H1 (cell line): Measurements from ENCODE around the gene TMEM185A. TPM values are rescaled to one million over a fixed set of nuclear protein-coding genes. Genes with fewer than 3 reads are reported as not detected.

ENCODE experiments used
- CTCF ChIA-PET: fragments of 300-600 bp; sonication (Branson Sonifier 250); formaldehyde crosslinking; loops from one replicate; lab custom pipeline; 2021; ENCODE audit not compliant: partially characterized antibody; lab: Charles Lee
- POLR2A ChIA-PET: fragments of 300-600 bp; sonication (Branson Sonifier 250); formaldehyde crosslinking; loops from one replicate; lab custom pipeline; 2021; ENCODE audit warnings: inconsistent platforms; ENCODE audit not compliant: partially characterized antibody; lab: Charles Lee
- DNase-seq, 2 experiments: peaks; one replicate each; pipeline versions ENCODE4 v3.0.0 to v3.0.0-alpha.2; 2010 to 2022; ENCODE audit warnings: low spot score in 2 of 2, low read depth in 1 of 2, mixed read lengths in 1 of 2
- FAIRE-seq: peaks from 2 replicates; lab custom pipeline; 2011; peaks lifted over from hg19 to GRCh38; lab: Jason Lieb, UNC
- H2AFZ ChIP-seq: 2 replicates; pipeline ENCODE4 v1.8.1; 2012; ENCODE audit warnings: low read length, inconsistent platforms
- H2AK5ac ChIP-seq: 2 replicates; pipeline ENCODE4 v1.6.1; 2013; ENCODE audit warnings: low read depth, low read length
- H2BK120ac ChIP-seq: replicated peaks from 2 replicates; pipeline ENCODE3; 2013; ENCODE audit warnings: low read depth, low read length, inconsistent platforms
- H2BK12ac ChIP-seq: 2 replicates; pipeline ENCODE4 v1.6.1; 2013; ENCODE audit warnings: low read depth, low read length
- H2BK15ac ChIP-seq: 2 replicates; pipeline ENCODE4 v1.6.1; 2013; ENCODE audit warnings: low read length
- H2BK20ac ChIP-seq: 2 replicates; pipeline ENCODE4 v1.6.1; 2013; ENCODE audit warnings: low read length
- H2BK5ac ChIP-seq: 2 replicates; pipeline ENCODE4 v1.6.1; 2013; ENCODE audit warnings: low read depth, low read length
- H3K14ac ChIP-seq: 2 replicates; pipeline ENCODE4 v1.6.1; 2013; ENCODE audit warnings: inconsistent platforms; ENCODE audit not compliant: insufficient read length
- H3K18ac ChIP-seq: 2 replicates; pipeline ENCODE4 v1.6.1; 2013; ENCODE audit warnings: low read length; ENCODE audit errors: extremely low read depth
- H3K23ac ChIP-seq: 2 replicates; pipeline ENCODE4 v1.6.1; 2013; ENCODE audit warnings: inconsistent platforms; ENCODE audit not compliant: insufficient read length
- H3K23me2 ChIP-seq: 2 replicates; pipeline ENCODE4 v1.6.1; 2013; ENCODE audit warnings: low read depth, low read length
- H3K27ac ChIP-seq: 2 replicates; pipeline ENCODE4 v1.6.1; 2011; ENCODE audit warnings: low read depth, low read length, inconsistent platforms
- H3K27me3 ChIP-seq, 4 experiments: replicated peaks in 1 of 4; 1 replicate in 1 of 4; 2 replicates in 3 of 4; pipeline versions ENCODE4 v1.6.1 to v1.8.1; 2011 to 2013; ENCODE audit warnings: low read length in 3 of 4, mild to moderate bottlenecking in 3 of 4, inconsistent platforms in 2 of 4, mixed read lengths in 2 of 4, moderate library complexity in 1 of 4; ENCODE audit not compliant: control insufficient read depth in 3 of 4, insufficient read depth in 3 of 4; ENCODE audit errors: extremely low read depth in 1 of 4
- H3K36me3 ChIP-seq, 4 experiments: 2 replicates each; pipeline versions ENCODE4 v1.6.1 to v1.8.1; 2011 to 2013; ENCODE audit warnings: mild to moderate bottlenecking in 4 of 4, low read length in 3 of 4, moderate library complexity in 2 of 4, control low read depth in 1 of 4, inconsistent platforms in 1 of 4; ENCODE audit not compliant: insufficient read depth in 4 of 4, control insufficient read depth in 2 of 4
- H3K4ac ChIP-seq: replicated peaks from 2 replicates; pipeline ENCODE3; 2013; ENCODE audit warnings: low read length, low read depth, mixed read lengths, inconsistent platforms; ENCODE audit not compliant: insufficient read length
- H3K4me1 ChIP-seq, 4 experiments: replicated peaks in 1 of 4; 1 replicate in 1 of 4; 2 replicates in 3 of 4; pipeline versions ENCODE4 v1.6.1 to v1.8.1; 2011 to 2013; ENCODE audit warnings: low read length in 3 of 4, inconsistent platforms in 2 of 4, mixed read lengths in 1 of 4; ENCODE audit not compliant: insufficient read depth in 4 of 4, control insufficient read depth in 3 of 4
- H3K4me2 ChIP-seq, 2 experiments: 2 replicates each; pipeline versions ENCODE4 v1.6.1 to v1.8.1; 2011 to 2013; ENCODE audit warnings: low read depth in 2 of 2, low read length in 2 of 2, control low read depth in 1 of 2, inconsistent platforms in 1 of 2, mild to moderate bottlenecking in 1 of 2; ENCODE audit not compliant: insufficient read depth in 1 of 2
- H3K4me3 ChIP-seq, 4 experiments: fragments of 200-600, 300-600 bp in 1 of 4; sonication (generic), shearing (Covaris generic), sonication (Bioruptor Twin) in 1 of 4; 2 replicates each; pipeline versions ENCODE4 v1.5.1 to v1.8.1; 2011 to 2016; ENCODE audit warnings: low read length in 4 of 4, low read depth in 3 of 4, control low read depth in 2 of 4, inconsistent platforms in 2 of 4, mild to moderate bottlenecking in 2 of 4, mixed read lengths in 1 of 4, moderate library complexity in 1 of 4; ENCODE audit not compliant: insufficient read depth in 2 of 4; ENCODE audit errors: extremely low read depth in 1 of 4
- H3K56ac ChIP-seq: replicated peaks from 2 replicates; pipeline ENCODE3; 2013; ENCODE audit warnings: low read depth, mild to moderate bottlenecking, mixed read lengths, low read length, inconsistent platforms; ENCODE audit not compliant: insufficient read length
- H3K79me1 ChIP-seq: 2 replicates; pipeline ENCODE4 v1.6.1; 2013; ENCODE audit warnings: low read depth, low read length, control low read depth
- H3K79me2 ChIP-seq, 2 experiments: 2 replicates each; pipeline versions ENCODE4 v1.6.1 to v1.8.1; 2012 to 2013; ENCODE audit warnings: low read length in 2 of 2, mild to moderate bottlenecking in 2 of 2, inconsistent platforms in 1 of 2; ENCODE audit not compliant: insufficient read depth in 2 of 2, control insufficient read depth in 1 of 2
- H3K9ac ChIP-seq, 4 experiments: replicated peaks in 1 of 4; 1 replicate in 1 of 4; 2 replicates in 3 of 4; pipeline versions ENCODE4 v1.6.1 to v1.8.1; 2011 to 2013; ENCODE audit warnings: low read depth in 3 of 4, low read length in 3 of 4, control low read depth in 2 of 4, mild to moderate bottlenecking in 2 of 4, moderate library complexity in 2 of 4, inconsistent platforms in 1 of 4; ENCODE audit errors: extremely low read depth in 1 of 4
- H3K9me3 ChIP-seq, 2 experiments: 2 replicates each; pipeline versions ENCODE4 v1.6.1 to v1.8.1; 2012 to 2013; ENCODE audit warnings: mild to moderate bottlenecking in 2 of 2, moderate library complexity in 2 of 2, control low read depth in 1 of 2, inconsistent platforms in 1 of 2, low read depth in 1 of 2, low read length in 1 of 2, mixed read lengths in 1 of 2; ENCODE audit not compliant: insufficient read depth in 2 of 2
- H4K20me1 ChIP-seq, 2 experiments: replicated peaks in 1 of 2; 2 replicates each; pipeline versions ENCODE3 to v1.8.1; 2011 to 2013; ENCODE audit warnings: inconsistent platforms in 2 of 2, low read length in 2 of 2, mild to moderate bottlenecking in 1 of 2; ENCODE audit not compliant: insufficient read depth in 2 of 2, control insufficient read depth in 1 of 2
- H4K5ac ChIP-seq: 2 replicates; pipeline ENCODE4 v1.6.1; 2013; ENCODE audit warnings: low read length, low read depth, mixed read lengths, inconsistent platforms; ENCODE audit not compliant: insufficient read length
- H4K8ac ChIP-seq: 2 replicates; pipeline ENCODE4 v1.8.0; 2013; ENCODE audit warnings: mild to moderate bottlenecking, moderate library complexity, low read length, inconsistent platforms; ENCODE audit not compliant: insufficient read depth; ENCODE audit errors: extremely low read depth
- H4K91ac ChIP-seq: replicated peaks from 2 replicates; pipeline ENCODE3; 2013; ENCODE audit warnings: low read length, mixed read lengths, inconsistent platforms; ENCODE audit not compliant: insufficient read length
- CTCF ChIP-seq, 3 experiments: IDR thresholded peaks; 1 replicate in 2 of 3; 2 replicates in 1 of 3; pipeline versions ENCODE4 v1.5.1 to v1.6.1; 2011; ENCODE audit warnings: low read length in 3 of 3, mild to moderate bottlenecking in 3 of 3, inconsistent platforms in 2 of 3, low read depth in 1 of 3, moderate library complexity in 1 of 3; ENCODE audit not compliant: insufficient read depth in 1 of 3; ENCODE audit errors: control extremely low read depth in 1 of 3
- EP300 ChIP-seq, 2 experiments: IDR thresholded peaks; 1 replicate in 1 of 2; 2 replicates in 1 of 2; pipeline ENCODE4 v1.6.1; 2011 to 2012; ENCODE audit warnings: low read depth in 2 of 2, low read length in 2 of 2, mild to moderate bottlenecking in 2 of 2, borderline replicate concordance in 1 of 2, inconsistent platforms in 1 of 2, moderate library complexity in 1 of 2
- EZH2 ChIP-seq: fragments of 200-600 bp; sonication (generic); IDR thresholded peaks from 2 replicates; pipeline ENCODE4 v1.7.1; 2012; ENCODE audit warnings: low read depth, mild to moderate bottlenecking, moderate library complexity, low read length, inconsistent platforms; ENCODE audit not compliant: severe bottlenecking
- RAD21 ChIP-seq, 2 experiments: IDR thresholded peaks in 1 of 2; conservative IDR thresholded peaks in 1 of 2; 2 replicates each; pipeline ENCODE4 v1.6.1; 2011; ENCODE audit warnings: low read depth in 2 of 2, low read length in 2 of 2, improper control_type of control experiment in 1 of 2, inconsistent platforms in 1 of 2, mild to moderate bottlenecking in 1 of 2, moderate library complexity in 1 of 2
- SIRT6 ChIP-seq: IDR thresholded peaks from one replicate; pipeline ENCODE4 v1.7.1; 2012; ENCODE audit warnings: low read length, inconsistent platforms
- SIX5 ChIP-seq: IDR thresholded peaks from 2 replicates; pipeline ENCODE4 v1.6.1; 2011; ENCODE audit warnings: mild to moderate bottlenecking, low read depth, low read length
- SP1 ChIP-seq: IDR thresholded peaks from 2 replicates; pipeline ENCODE4 v1.6.1; 2011; ENCODE audit warnings: low read depth, low read length
- WGBS, 2 experiments: shearing (Covaris generic) in 1 of 2; methylation state at CpG; one replicate each; pipeline versions ENCODE4 v1.1.6 to v1.1.7; 2013 to 2015; ENCODE audit warnings: low lambda C conversion rate in 2 of 2, mixed read lengths in 2 of 2, inconsistent platforms in 1 of 2, low coverage in 1 of 2, missing lambda C conversion rate in 1 of 2; ENCODE audit not compliant: insufficient replicate concordance in 2 of 2, insufficient coverage in 1 of 2, insufficient read length in 1 of 2; ENCODE audit errors: extremely low coverage in 1 of 2, missing lambda C conversion rate in 1 of 2; 5-methylcytosine and 5-hydroxymethylcytosine counted together
- polyA plus RNA-seq, 7 experiments: library from polyadenylated mRNA; depleted of rRNA in 3 of 7; stranded (reverse) in 5 of 7; unstranded in 2 of 7; fragments of >200 nt in 5 of 7; fragments of 200-250 nt in 2 of 7; gene quantifications; 1 replicate in 5 of 7; 2 replicates in 1 of 7; 4 replicates in 1 of 7; pipeline versions ENCODE4 v1.2.1 to v1.2.3, GENCODE V29; 2011 to 2013; ENCODE audit warnings: missing spikeins in 2 of 7, mixed read lengths in 2 of 7
- total RNA-seq: library from RNA; stranded (reverse); fragmentation: NEBNext Ultra II Directional; extraction: Animal tissue kit (Norgen Biotek cat#: 25700); gene quantifications from 2 replicates; pipeline ENCODE4 v1.2.1, GENCODE V29; 2021
- TF ChIP-seq, protein P1 (sequence below): IDR thresholded peaks from 2 replicates; pipeline ENCODE4 v1.6.1; 2011; ENCODE audit warnings: low read depth, mild to moderate bottlenecking, low read length; ENCODE audit not compliant: insufficient read depth

Gene TMEM185A
- total and polyA plus RNA-seq, 2 of the 8 experiments (the other 6 are each of a cell fraction or from before 2014, with no cell fraction given) = 15.0 to 26.5 TPM

DNA sequence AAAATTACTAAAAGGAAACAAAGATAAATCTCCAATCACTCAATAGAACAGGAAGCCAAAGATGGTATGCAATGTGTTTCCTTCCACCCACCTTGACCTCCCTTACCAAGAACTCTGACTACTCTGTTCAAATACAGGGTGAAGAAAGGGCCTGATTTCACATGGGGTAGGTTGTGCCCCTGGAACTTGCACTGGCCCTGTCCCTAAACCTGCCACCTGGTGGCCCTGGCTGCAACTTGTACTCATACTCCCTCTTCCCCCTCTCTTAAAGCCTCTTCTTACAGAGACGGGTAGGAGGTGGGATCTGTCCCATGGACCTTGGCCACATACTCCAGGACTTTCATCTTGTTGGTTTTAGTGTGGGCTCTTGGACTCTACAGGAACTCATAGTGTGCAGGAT lies 17.3 kb upstream of the TMEM185A start:
- H4K8ac ChIP-seq = no peak overlapping the region
- TF ChIP-seq CTCF (IDR thresholded peaks at IDR 0.05; ENCODE audit: control extremely low read depth in 1 of 3, insufficient read depth in 1 of 3, low read depth in 1 of 3, low read length in 3 of 3) = peak; percentile 34 to 38 (median 37)
- TF ChIP-seq, protein P1, sequence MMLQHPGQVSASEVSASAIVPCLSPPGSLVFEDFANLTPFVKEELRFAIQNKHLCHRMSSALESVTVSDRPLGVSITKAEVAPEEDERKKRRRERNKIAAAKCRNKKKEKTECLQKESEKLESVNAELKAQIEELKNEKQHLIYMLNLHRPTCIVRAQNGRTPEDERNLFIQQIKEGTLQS = no peak
- no peak for TF ChIP-seq SP1
- TF ChIP-seq RAD21 (IDR thresholded peaks at IDR 0.05 in 1 of 2, conservative IDR thresholded peaks at IDR 0.05 in 1 of 2; ENCODE audit: low read depth in 2 of 2, low read length in 2 of 2) = peak; percentile 23 to 38
- TF ChIP-seq SIRT6 = no peak
- TF ChIP-seq EZH2 = no peak
- TF ChIP-seq EP300 (IDR thresholded peaks at IDR 0.05; ENCODE audit: borderline replicate concordance in 1 of 2, low read depth in 2 of 2, low read length in 2 of 2) = no peak
- TF ChIP-seq SIX5 = no peak
- no peaks in the 10 kb centered on the region for H4K20me1 ChIP-seq
- no peak overlapping the region for H3K4ac ChIP-seq
- H3K23ac ChIP-seq = no peak overlapping the region
- FAIRE-seq (no peak), DNase-seq (no peak)
- no peak overlapping the region for H3K18ac ChIP-seq
- no peaks in the 10 kb centered on the region for H3K4me1 ChIP-seq
- H2BK12ac ChIP-seq = no peak overlapping the region
- WGBS, 2 experiments = 67% methylated on average over 1 of the region's 1 CpG; no CpG with 5 or more reads in 1 of the 2 experiments
- H3K14ac ChIP-seq = no peak overlapping the region
- H3K56ac ChIP-seq = no peak overlapping the region
- no peaks in the 10 kb centered on the region for H3K79me2 ChIP-seq
- POLR2A ChIA-PET = no interaction called here
- H3K36me3 ChIP-seq = no peaks in the 10 kb centered on the region
- H3K23me2 ChIP-seq = no peaks in the 10 kb centered on the region
- H3K27me3 ChIP-seq = no peaks in the 10 kb centered on the region
- no peaks in the 10 kb centered on the region for H3K79me1 ChIP-seq
- no peak overlapping the region for H4K91ac ChIP-seq
- H2AFZ ChIP-seq = no peak overlapping the region
- no peak overlapping the region for H2AK5ac ChIP-seq
- no peak overlapping the region for H2BK15ac ChIP-seq
- no peak overlapping the region for H2BK120ac ChIP-seq
- H2BK5ac ChIP-seq = no peak overlapping the region
- no peak overlapping the region for H3K9ac ChIP-seq
- CTCF ChIA-PET = no interaction called here
- H2BK20ac ChIP-seq = no peak overlapping the region
- no peak overlapping the region for H3K4me3 ChIP-seq
- H3K4me2 ChIP-seq = no peak overlapping the region
- H3K9me3 ChIP-seq = no peaks in the 10 kb centered on the region
- no peak overlapping the region for H3K27ac ChIP-seq
- H4K5ac ChIP-seq = no peak overlapping the region
